HepG2 (cell line): Measurements from ENCODE around the gene MVK. TPM values are rescaled to one million over a fixed set of nuclear protein-coding genes. Genes with fewer than 3 reads are reported as not detected.

ENCODE experiments used
- ATF7 ChIP-seq, 2 experiments: fragments of 450-650 bp in 1 of 2; sonication (generic) in 1 of 2; formaldehyde crosslinking in 1 of 2; IDR thresholded peaks; 2 replicates each; pipeline versions ENCODE4 v1.4.0 to v1.6.1; 2016 to 2020; ENCODE audit warnings: antibody characterized with exemption in 1 of 2, mild to moderate bottlenecking in 1 of 2, missing genetic modification reagents in 1 of 2
- ELF1 ChIP-seq: sonication (generic); formaldehyde crosslinking; IDR thresholded peaks from 2 replicates; pipeline ENCODE4 v1.4.0; 2020; ENCODE audit warnings: missing genetic modification reagents
- FOXK2 ChIP-seq: fragments of 450-650 bp; IDR thresholded peaks from 2 replicates; pipeline ENCODE4 v1.6.1; 2016
- GATAD2A ChIP-seq: IDR thresholded peaks from 2 replicates; pipeline ENCODE4 v1.6.1; 2016
- MED13 ChIP-seq: sonication (generic); formaldehyde crosslinking; IDR thresholded peaks from 2 replicates; pipeline ENCODE4 v1.5.0; 2020; ENCODE audit warnings: missing genetic modification reagents
- PHF5A ChIP-seq: IDR thresholded peaks from one replicate; pipeline ENCODE4 v1.6.1; 2018; ENCODE audit warnings: low read depth, missing genetic modification reagents; ENCODE audit not compliant: unreplicated experiment
- SNAPC2 ChIP-seq: sonication (generic); formaldehyde crosslinking; IDR thresholded peaks from 2 replicates; pipeline ENCODE4 v1.8.1; 2022; ENCODE audit warnings: mild to moderate bottlenecking, missing genetic modification reagents
- SPEN ChIP-seq: sonication (generic); formaldehyde crosslinking; IDR thresholded peaks from 2 replicates; pipeline ENCODE4 v1.5.1; 2020; ENCODE audit warnings: low read depth, mild to moderate bottlenecking, missing genetic modification reagents
- SYNCRIP ChIP-seq: fragments of 200-400 bp; formaldehyde crosslinking; IDR thresholded peaks from 2 replicates; pipeline ENCODE4 v1.6.1; 2018; ENCODE audit warnings: mild to moderate bottlenecking, low read depth, low read length; ENCODE audit not compliant: insufficient read depth
- ZFP37 ChIP-seq: sonication (generic); formaldehyde crosslinking; IDR thresholded peaks from 2 replicates; pipeline ENCODE4 v1.4.0; 2020; ENCODE audit warnings: missing genetic modification reagents, borderline replicate concordance
- ZNF501 ChIP-seq: sonication (generic); formaldehyde crosslinking; IDR thresholded peaks from 2 replicates; pipeline ENCODE4 v1.5.1; 2020; ENCODE audit warnings: mild to moderate bottlenecking, moderate library complexity, missing genetic modification reagents
- ZNF564 ChIP-seq: sonication (generic); formaldehyde crosslinking; IDR thresholded peaks from 2 replicates; pipeline ENCODE4 v1.8.1; 2023; ENCODE audit warnings: mild to moderate bottlenecking, missing genetic modification reagents
- ZNF746 ChIP-seq: sonication (generic); formaldehyde crosslinking; IDR thresholded peaks from 2 replicates; pipeline ENCODE4 v1.8.0; 2022; ENCODE audit warnings: mild to moderate bottlenecking, missing genetic modification reagents
- ZNF766 ChIP-seq: sonication (generic); formaldehyde crosslinking; IDR thresholded peaks from 2 replicates; pipeline ENCODE4 v1.5.0; 2020; ENCODE audit warnings: missing genetic modification reagents, borderline replicate concordance
- polyA plus RNA-seq, 8 experiments: library from polyadenylated mRNA; depleted of rRNA in 3 of 8; stranded (reverse) in 7 of 8; unstranded in 1 of 8; fragments of >200 nt; fragmentation: Illumina TruSeq in 4 of 8; extraction: Trizol in 4 of 8; gene quantifications; 2 replicates each; pipeline versions ENCODE4 v1.2.1 to v1.2.3, GENCODE V29; 2011 to 2016; ENCODE audit warnings: low read depth in 4 of 8, missing spikeins in 1 of 8, mixed read lengths in 1 of 8; ENCODE audit not compliant: insufficient read depth in 1 of 8
- total RNA-seq, 5 experiments: library from RNA; depleted of rRNA; stranded (reverse); fragments of >200 nt; fragmentation: Illumina TruSeq; extraction: Trizol; gene quantifications; 2 replicates each; pipeline ENCODE4 v1.2.3, GENCODE V29; 2016; ENCODE audit warnings: low read depth in 1 of 5
- TF ChIP-seq, protein P1 (sequence below): IDR thresholded peaks from 2 replicates; pipeline ENCODE4 v1.4.0; 2020; ENCODE audit warnings: mild to moderate bottlenecking, missing genetic modification reagents
- TF ChIP-seq, protein P2 (sequence below): sonication (generic); formaldehyde crosslinking; IDR thresholded peaks from 2 replicates; pipeline ENCODE4 v1.4.0; 2020; ENCODE audit warnings: missing genetic modification reagents
- TF ChIP-seq, protein P3 (sequence below): IDR thresholded peaks from 2 replicates; pipeline ENCODE4 v1.6.1; 2016; ENCODE audit warnings: low read depth, missing genetic modification reagents, missing compliant biosample characterization
- TF ChIP-seq, protein P4 (sequence below): sonication (generic); formaldehyde crosslinking; IDR thresholded peaks from 2 replicates; pipeline ENCODE4 v1.5.1; 2020; ENCODE audit warnings: missing genetic modification reagents, mild to moderate bottlenecking, borderline replicate concordance

Gene MVK
- total and polyA plus RNA-seq, 2 of the 13 experiments (the other 11 are each of a cell fraction or from before 2014, with no cell fraction given): 11.6 to 66.9 TPM

DNA sequence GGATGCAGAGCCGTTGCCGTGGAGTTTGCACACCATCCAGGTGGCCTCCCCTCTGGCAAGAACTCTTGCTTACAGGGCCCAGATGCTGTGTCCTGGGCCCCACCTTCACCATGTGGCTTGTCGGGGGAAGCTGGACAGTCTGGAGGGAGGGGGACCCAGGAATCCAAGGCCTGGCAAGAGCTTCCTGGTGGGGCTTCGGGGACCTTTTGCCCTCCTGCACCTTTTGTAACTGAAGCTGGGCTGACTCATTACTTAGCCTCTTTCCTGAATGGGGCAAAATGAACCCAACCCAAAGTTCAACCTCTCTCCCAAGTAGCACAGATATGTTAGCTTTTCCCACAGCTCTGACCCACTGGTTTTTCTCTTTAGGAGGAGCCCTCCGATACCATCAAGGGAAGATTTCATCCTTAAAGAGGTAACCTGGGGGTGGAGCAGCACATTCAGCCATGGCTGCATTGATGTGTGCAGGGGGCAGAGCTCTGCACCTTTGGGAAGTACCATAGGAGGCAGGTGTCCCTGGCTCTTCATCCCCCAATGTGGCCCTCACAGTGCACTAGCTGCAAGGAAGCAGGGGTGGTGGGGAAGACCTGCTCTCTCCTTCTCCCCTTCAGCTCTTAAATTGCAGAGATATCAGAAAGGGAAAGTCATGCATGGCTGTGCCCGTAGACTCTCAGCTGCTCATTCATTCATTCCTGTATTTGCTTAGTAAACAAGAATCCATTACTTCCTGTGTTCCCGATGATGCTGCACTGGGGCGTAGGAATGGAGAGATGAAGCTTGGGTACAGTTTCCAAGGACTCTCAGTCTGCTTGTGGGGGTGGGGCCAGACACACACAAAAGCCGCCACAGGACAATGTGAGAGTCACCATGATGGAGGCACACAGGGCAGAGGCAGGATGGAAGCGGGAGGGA, 13.0 kb downstream of the MVK start (continued):
- TF ChIP-seq ZNF501 (CRISPR knock-in tag): no peak
- no peak for TF ChIP-seq ZNF766 (CRISPR knock-in tag)
- TF ChIP-seq, protein P1, sequence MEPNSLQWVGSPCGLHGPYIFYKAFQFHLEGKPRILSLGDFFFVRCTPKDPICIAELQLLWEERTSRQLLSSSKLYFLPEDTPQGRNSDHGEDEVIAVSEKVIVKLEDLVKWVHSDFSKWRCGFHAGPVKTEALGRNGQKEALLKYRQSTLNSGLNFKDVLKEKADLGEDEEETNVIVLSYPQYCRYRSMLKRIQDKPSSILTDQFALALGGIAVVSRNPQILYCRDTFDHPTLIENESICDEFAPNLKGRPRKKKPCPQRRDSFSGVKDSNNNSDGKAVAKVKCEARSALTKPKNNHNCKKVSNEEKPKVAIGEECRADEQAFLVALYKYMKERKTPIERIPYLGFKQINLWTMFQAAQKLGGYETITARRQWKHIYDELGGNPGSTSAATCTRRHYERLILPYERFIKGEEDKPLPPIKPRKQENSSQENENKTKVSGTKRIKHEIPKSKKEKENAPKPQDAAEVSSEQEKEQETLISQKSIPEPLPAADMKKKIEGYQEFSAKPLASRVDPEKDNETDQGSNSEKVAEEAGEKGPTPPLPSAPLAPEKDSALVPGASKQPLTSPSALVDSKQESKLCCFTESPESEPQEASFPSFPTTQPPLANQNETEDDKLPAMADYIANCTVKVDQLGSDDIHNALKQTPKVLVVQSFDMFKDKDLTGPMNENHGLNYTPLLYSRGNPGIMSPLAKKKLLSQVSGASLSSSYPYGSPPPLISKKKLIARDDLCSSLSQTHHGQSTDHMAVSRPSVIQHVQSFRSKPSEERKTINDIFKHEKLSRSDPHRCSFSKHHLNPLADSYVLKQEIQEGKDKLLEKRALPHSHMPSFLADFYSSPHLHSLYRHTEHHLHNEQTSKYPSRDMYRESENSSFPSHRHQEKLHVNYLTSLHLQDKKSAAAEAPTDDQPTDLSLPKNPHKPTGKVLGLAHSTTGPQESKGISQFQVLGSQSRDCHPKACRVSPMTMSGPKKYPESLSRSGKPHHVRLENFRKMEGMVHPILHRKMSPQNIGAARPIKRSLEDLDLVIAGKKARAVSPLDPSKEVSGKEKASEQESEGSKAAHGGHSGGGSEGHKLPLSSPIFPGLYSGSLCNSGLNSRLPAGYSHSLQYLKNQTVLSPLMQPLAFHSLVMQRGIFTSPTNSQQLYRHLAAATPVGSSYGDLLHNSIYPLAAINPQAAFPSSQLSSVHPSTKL (CRISPR knock-in tag): peak; percentile 30; the same call in 1 of the 2 replicates
- TF ChIP-seq ZFP37 (CRISPR knock-in tag): no peak
- no peak for TF ChIP-seq ZNF746 (CRISPR knock-in tag)
- TF ChIP-seq, protein P2, sequence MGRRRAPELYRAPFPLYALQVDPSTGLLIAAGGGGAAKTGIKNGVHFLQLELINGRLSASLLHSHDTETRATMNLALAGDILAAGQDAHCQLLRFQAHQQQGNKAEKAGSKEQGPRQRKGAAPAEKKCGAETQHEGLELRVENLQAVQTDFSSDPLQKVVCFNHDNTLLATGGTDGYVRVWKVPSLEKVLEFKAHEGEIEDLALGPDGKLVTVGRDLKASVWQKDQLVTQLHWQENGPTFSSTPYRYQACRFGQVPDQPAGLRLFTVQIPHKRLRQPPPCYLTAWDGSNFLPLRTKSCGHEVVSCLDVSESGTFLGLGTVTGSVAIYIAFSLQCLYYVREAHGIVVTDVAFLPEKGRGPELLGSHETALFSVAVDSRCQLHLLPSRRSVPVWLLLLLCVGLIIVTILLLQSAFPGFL: no peak
- TF ChIP-seq ZNF564 (CRISPR knock-in tag): no peak
- TF ChIP-seq PHF5A (CRISPR knock-in tag): no peak
- TF ChIP-seq, protein P3, sequence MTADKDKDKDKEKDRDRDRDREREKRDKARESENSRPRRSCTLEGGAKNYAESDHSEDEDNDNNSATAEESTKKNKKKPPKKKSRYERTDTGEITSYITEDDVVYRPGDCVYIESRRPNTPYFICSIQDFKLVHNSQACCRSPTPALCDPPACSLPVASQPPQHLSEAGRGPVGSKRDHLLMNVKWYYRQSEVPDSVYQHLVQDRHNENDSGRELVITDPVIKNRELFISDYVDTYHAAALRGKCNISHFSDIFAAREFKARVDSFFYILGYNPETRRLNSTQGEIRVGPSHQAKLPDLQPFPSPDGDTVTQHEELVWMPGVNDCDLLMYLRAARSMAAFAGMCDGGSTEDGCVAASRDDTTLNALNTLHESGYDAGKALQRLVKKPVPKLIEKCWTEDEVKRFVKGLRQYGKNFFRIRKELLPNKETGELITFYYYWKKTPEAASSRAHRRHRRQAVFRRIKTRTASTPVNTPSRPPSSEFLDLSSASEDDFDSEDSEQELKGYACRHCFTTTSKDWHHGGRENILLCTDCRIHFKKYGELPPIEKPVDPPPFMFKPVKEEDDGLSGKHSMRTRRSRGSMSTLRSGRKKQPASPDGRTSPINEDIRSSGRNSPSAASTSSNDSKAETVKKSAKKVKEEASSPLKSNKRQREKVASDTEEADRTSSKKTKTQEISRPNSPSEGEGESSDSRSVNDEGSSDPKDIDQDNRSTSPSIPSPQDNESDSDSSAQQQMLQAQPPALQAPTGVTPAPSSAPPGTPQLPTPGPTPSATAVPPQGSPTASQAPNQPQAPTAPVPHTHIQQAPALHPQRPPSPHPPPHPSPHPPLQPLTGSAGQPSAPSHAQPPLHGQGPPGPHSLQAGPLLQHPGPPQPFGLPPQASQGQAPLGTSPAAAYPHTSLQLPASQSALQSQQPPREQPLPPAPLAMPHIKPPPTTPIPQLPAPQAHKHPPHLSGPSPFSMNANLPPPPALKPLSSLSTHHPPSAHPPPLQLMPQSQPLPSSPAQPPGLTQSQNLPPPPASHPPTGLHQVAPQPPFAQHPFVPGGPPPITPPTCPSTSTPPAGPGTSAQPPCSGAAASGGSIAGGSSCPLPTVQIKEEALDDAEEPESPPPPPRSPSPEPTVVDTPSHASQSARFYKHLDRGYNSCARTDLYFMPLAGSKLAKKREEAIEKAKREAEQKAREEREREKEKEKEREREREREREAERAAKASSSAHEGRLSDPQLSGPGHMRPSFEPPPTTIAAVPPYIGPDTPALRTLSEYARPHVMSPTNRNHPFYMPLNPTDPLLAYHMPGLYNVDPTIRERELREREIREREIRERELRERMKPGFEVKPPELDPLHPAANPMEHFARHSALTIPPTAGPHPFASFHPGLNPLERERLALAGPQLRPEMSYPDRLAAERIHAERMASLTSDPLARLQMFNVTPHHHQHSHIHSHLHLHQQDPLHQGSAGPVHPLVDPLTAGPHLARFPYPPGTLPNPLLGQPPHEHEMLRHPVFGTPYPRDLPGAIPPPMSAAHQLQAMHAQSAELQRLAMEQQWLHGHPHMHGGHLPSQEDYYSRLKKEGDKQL (CRISPR knock-in tag): no peak
- TF ChIP-seq MED13 (CRISPR knock-in tag): no peak
- no peak for TF ChIP-seq ATF7 (IDR thresholded peaks at IDR 0.05)
- no peak for TF ChIP-seq ATF7 (CRISPR knock-in tag; IDR thresholded peaks at IDR 0.05)
- no peak for TF ChIP-seq FOXK2
- TF ChIP-seq SYNCRIP: no peak
- no peak for TF ChIP-seq SNAPC2 (CRISPR knock-in tag)
- peak; percentile 21; the same call in 1 of the 2 replicates for TF ChIP-seq SPEN (CRISPR knock-in tag)
- TF ChIP-seq, protein P4, sequence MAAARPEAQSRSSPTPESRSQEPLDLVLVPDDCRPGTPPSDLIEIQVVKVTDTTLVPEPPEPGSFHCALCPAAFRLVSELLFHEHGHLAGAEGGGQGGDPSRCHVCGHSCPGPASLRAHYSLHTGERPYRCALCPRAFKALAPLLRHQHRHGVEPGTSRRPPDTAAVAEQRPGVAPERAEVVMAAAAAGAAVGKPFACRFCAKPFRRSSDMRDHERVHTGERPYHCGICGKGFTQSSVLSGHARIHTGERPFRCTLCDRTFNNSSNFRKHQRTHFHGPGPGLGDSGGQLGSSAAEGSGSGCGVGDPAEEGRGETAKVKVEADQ (CRISPR knock-in tag): no peak
- peak; percentile 7 for TF ChIP-seq GATAD2A
- TF ChIP-seq ELF1 (CRISPR knock-in tag): no peak
